Adrenal gland (tissue), 5 donors: Measurements from ENCODE around the gene MACROD2.

Experiments used
- POLR2A ChIP-seq, 2 donors: fragments of 450-650 bp; IDR thresholded peaks; one replicate each; pipeline ENCODE4 v1.6.1; 2017; ENCODE audit warnings: antibody characterized with exemption in 2 of 2, mild to moderate bottlenecking in 2 of 2, moderate library complexity in 1 of 2
- TF ChIP-seq, protein P1 (sequence below), 6 experiments: fragments of 450-650 bp in 4 of 6; fragments of 200-600 bp in 2 of 6; sonication (generic) in 1 of 6; IDR thresholded peaks; 1 replicate in 5 of 6; 2 replicates in 1 of 6; pipeline versions ENCODE4 v1.5.1 to v1.8.0; 2016 to 2021; ENCODE audit warnings: antibody characterized with exemption in 6 of 6, mild to moderate bottlenecking in 2 of 6, moderate library complexity in 1 of 6
- donor health status: DM: no; HTN: no; CAD: no.

- TF ChIP-seq, protein P1, sequence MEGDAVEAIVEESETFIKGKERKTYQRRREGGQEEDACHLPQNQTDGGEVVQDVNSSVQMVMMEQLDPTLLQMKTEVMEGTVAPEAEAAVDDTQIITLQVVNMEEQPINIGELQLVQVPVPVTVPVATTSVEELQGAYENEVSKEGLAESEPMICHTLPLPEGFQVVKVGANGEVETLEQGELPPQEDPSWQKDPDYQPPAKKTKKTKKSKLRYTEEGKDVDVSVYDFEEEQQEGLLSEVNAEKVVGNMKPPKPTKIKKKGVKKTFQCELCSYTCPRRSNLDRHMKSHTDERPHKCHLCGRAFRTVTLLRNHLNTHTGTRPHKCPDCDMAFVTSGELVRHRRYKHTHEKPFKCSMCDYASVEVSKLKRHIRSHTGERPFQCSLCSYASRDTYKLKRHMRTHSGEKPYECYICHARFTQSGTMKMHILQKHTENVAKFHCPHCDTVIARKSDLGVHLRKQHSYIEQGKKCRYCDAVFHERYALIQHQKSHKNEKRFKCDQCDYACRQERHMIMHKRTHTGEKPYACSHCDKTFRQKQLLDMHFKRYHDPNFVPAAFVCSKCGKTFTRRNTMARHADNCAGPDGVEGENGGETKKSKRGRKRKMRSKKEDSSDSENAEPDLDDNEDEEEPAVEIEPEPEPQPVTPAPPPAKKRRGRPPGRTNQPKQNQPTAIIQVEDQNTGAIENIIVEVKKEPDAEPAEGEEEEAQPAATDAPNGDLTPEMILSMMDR (IDR thresholded peaks at IDR 0.05), result no peak
- no peak for TF ChIP-seq POLR2A (IDR thresholded peaks at IDR 0.05)
These were observed 1262.2 kb downstream of the MACROD2 start for GRCh38 chr20:15257569-15257870.
